ENCODE results near the gene SNTB2.

The SNTB2 gene

DNA sequence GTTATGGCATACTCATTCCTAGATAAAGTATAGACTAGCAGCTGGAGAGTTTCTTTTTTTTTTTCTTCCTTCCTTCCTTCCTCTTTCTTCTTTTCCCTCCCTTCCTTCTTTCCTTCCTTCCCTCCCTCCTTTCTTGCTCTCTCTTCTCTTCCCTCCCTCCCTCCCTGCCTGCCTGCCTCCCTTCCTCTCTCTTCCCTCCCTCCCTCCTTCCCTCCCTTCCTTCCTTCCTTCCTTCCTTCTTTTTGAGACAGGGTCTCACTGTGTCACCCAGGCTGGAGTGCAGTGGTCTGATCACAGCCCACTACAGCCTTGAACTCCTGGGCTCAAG is 7.0 kb upstream of the SNTB2 start:
- no peak for DNase-seq (ENCODE audit: low read depth in 2 of 2)

DNA sequence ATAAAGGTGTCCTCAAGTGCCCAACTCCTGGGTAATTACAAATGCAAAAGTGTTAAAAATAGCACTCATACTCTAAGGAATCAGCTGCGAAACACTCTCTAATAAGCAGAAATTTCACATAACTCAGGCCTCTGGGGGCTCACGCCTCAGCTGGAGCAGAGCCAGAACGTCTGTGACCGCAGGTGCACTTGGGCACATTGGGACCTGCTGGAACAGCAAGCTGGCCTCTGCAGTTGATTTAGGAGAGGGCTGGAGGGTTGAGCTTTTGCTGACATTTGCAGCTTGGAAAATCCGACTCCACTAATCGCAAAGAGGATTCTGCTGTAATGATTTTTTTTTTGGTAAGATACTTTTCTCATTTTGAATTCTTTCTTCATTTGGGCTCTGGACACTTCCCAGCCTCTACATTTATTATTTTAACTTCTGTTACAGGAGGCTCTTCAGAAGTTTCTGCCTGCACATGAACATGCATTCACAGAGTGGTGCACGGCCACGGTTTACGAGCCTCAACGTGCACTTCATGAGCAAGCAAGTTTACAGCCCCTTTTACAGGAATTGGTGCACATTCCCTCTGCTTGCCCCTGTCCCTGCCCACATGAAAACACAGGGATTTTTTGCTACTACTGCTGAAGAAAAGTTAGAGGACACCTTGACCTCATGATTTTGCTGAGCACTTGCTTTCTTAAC is 4.1 kb upstream of the SNTB2 start:
- DNase-seq (ENCODE audit: low read depth in 2 of 2): no peak

DNA sequence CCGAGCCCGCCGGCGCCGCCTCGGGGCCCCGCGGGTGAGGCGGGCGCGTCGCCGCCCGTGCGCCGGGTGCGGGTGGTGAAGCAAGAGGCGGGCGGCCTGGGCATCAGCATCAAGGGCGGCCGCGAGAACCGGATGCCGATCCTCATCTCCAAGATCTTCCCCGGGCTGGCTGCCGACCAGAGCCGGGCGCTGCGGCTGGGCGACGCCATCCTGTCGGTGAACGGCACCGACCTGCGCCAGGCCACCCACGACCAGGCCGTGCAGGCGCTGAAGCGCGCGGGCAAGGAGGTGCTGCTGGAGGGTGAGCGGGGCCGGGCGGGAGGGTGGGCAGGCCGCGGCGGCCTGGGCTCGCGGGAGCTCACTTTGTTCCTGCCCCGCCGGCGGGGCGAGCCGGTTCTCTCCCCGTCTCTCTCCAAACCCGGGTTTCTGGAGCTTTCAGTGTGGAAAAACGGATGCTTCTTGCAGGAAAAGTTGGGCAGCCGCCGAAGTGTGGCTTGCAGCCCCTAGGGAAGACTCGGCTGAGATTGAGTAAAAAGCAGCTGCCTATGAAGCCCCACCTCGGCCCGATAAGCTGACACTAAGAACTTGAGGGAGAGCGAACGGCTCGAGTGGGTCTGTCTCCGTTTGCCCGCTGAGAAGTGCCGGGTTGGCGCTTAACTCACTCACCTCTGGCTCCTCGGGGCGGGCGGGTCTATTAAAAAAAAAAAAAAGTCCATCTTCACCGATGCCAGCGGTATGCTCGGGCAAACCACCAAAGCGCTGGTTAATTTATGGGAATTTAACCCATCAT is 677 bp downstream of the SNTB2 start:
- DNase-seq (ENCODE audit: low read depth in 2 of 2): peak; percentile 8 to 32

DNA sequence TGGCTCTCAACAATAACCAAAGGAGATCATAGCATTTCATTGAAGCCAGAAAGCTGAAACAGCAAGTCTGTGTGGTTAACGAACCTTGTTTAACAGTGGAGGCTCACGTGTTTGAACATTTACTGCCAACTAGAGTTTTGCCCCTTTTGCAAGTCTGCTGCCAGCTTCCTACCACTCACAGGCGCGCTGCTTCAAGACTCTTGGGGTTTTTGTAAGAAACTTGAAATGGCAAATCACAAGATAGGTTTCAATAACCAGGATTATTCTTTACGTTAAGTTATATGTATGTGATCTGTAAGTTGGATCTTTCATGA is 1.2 kb downstream of the SNTB2 start:
- peak in 1 of 2 donors; percentile 8 for DNase-seq (ENCODE audit: low read depth in 2 of 2)

GRCh38 chr16:69188716-69189115 is 1.8 kb downstream of the SNTB2 start:
- DNase-seq (ENCODE audit: low read depth in 2 of 2): no peak

- DNase-seq (ENCODE audit: low read depth in 2 of 2): no peak
Measured at GRCh38 chr16:69190046-69190588, 3.2 kb downstream of the SNTB2 start.

GRCh38 chr16:69190598-69190997 is 3.6 kb downstream of the SNTB2 start:
- no peak for DNase-seq (ENCODE audit: low read depth in 2 of 2)

DNA sequence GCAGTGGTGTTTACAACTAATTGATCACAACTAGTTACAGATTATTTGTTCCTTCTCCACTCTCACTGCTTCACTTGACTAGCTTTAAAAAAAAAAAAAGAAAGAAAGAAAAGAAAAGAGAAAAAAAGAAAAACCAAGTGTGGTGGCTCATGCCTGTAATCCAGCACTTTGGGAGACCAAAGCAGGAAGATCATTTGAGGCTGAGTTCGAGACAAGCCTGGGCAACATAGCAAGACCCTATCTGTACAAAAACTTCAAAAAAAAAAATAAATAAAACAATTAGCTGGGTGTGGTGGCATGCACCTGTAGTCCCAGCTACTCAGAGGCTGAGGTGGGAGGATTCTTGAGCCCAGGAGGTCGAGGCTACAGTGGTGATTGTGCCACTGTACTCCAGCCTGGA is 4.2 kb downstream of the SNTB2 start:
- DNase-seq (ENCODE audit: low read depth in 2 of 2): no peak

GRCh38 chr16:69193855-69194254 is 6.9 kb downstream of the SNTB2 start:
- DNase-seq (ENCODE audit: low read depth in 2 of 2): no peak

GRCh38 chr16:69194488-69194887 is 7.5 kb downstream of the SNTB2 start:
- no peak for DNase-seq (ENCODE audit: low read depth in 2 of 2)

DNA sequence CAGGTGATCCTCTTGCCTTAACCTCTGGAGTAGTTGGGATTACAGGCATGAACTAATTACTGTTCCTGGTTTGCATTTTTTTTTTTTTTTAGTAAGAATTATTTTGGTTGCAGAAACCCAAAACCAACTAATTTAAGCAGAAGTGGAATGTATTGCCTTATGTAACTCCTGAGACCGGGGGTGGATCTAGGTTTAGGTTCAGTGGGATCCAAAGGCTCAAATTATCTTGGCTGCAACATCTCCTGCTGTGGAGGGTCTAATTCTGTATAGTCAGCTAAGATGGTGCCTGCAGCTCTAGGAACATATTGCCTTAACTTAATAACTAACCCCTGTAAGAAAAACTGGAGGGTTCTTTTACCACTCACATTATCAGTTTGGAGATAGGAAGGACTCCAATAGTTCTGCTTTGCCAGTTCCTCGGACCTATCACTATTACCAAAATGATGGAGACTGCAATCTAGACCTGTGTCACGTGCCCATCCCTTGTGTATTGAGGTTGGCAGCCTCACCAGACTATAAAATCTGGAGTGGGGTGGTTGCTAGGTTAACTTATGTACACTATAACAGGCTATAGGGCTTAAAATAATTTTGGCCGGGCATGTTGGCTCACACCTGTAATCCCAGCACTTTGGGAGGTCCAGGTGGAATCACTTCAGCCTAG is 8.5 kb downstream of the SNTB2 start:
- no peak for DNase-seq (ENCODE audit: low read depth in 2 of 2)

GRCh38 chr16:69197573-69197972 is 10.6 kb downstream of the SNTB2 start:
- DNase-seq (ENCODE audit: low read depth in 2 of 2): no peak

DNA sequence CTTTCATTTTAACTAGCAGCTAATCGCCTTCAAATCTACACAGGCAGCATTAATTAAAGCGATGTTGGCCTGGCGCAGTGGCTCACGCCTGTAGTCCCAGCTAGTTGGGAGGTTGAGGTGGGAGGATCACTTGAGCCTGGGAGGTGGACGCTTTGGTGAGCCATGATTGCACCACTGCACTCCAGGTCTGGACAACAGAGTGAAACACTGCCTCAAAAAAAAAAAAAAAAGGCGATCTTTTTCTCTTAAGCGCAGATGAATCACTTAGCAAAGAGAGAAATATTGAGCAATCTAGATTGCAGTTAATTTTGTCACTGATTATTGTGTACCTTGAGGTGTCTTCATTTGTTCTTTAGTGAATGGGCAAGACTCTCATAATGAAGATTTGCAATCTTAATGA is 12.4 kb downstream of the SNTB2 start:
- DNase-seq (ENCODE audit: low read depth in 2 of 2): no peak

- no peak for DNase-seq (ENCODE audit: low read depth in 2 of 2)
Measured at GRCh38 chr16:69201291-69201690, 14.3 kb downstream of the SNTB2 start.

GRCh38 chr16:69201787-69202186 is 14.8 kb downstream of the SNTB2 start:
- DNase-seq (ENCODE audit: low read depth in 2 of 2): no peak

GRCh38 chr16:69204172-69204571 is 17.2 kb downstream of the SNTB2 start:
- no peak for DNase-seq (ENCODE audit: low read depth in 2 of 2)

DNA sequence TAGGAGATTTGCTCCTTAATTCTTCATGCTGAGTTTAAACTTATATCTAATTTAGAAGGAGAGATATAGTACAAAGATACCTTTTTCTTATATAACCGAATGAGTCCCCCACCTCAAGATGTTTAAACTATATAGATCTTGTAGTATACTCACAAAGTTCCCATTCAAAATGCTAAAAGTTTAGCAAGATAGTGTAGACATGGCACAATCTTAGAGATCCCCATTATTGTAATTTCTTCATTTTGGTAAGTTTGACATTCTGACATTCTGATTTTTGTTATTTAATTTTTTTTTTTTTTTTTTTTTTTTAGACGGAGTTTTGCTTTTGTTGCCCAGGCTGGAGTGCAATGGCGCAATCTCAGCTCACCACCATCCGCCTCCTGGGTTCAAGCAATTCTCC is 22.8 kb downstream of the SNTB2 start:
- DNase-seq (ENCODE audit: low read depth in 2 of 2): no peak

DNA sequence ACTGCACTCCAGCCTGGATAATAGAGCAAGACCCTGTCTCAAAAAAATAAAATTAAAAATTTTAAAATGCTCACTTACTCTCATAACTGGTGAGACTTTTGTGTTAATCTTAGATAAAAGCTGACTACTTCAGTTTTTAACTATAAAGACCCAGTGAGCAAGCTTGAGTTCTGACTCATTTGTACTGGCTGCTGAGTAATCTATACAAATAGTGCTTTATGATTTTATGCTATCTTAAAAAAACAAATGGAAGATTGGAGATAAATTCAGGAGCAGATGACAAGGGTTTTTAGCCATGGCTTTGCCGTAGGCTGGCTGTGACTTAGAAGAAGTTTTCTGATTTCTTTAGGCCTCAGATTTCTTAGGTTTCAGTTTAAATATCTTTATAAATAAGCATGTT is 30.5 kb downstream of the SNTB2 start:
- no peak for DNase-seq (ENCODE audit: low read depth in 2 of 2)

DNA sequence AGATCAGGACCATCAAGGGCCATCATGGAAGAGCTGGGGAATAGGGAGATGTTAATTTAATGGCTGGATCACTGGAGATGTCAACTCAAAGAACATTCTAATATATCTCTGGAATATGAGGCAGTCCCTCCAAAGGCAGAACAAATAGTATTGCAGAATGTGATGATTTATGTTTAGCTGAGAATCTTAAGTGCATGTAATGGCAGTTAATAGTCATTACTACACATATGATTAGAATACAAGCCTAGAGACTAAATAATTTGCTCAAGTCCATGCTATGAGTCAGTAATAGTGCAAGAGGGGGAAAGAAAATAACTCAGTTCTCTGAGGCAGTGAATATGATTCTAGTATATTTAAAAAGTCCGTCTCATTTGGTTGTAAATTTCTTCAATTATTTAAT is 32.3 kb downstream of the SNTB2 start:
- DNase-seq (ENCODE audit: low read depth in 2 of 2): no peak

- no peak for DNase-seq (ENCODE audit: low read depth in 2 of 2)
Measured at GRCh38 chr16:69223882-69224281, 36.9 kb downstream of the SNTB2 start.

- no peak for DNase-seq (ENCODE audit: low read depth in 2 of 2)
Measured at GRCh38 chr16:69225121-69225520, 38.2 kb downstream of the SNTB2 start.

GRCh38 chr16:69233124-69233523 is 46.2 kb downstream of the SNTB2 start:
- DNase-seq (ENCODE audit: low read depth in 2 of 2): no peak

DNA sequence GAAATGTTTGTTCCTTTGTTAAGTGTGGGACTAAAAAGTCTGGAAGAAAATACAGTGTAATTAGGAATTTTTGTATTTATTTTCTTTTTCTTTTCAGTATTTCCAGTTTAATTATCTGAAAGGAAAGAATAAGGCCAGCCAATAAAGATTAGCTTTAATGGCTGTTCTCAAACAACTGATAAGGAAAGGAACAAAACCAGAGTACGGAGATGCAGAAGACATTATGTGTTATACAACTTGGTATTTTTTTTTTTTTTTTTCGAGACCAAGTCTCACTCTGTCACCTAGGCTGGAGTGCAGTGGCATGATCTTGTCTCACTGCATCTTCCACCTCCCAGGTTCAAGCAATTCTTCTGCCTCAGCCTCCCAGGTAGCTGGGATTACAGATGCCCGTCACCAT is 47.5 kb downstream of the SNTB2 start:
- no peak for DNase-seq (ENCODE audit: low read depth in 2 of 2)

Data from stimulated activated CD4-positive, alpha-beta T cell treated with anti-CD3 and anti-CD28 coated beads, Interleukin-1b, Interleukin-23, amount 100 ng/mL, for 4 hours (primary cell).